ENCODE measurements around the gene PCDHGA4. TPM values are rescaled to one million over a fixed set of nuclear protein-coding genes. Genes with fewer than 3 reads are reported as not detected.
"Not testable (repeated sequence)": the region's sequence is repeated elsewhere in the genome, so short reads cannot be mapped to it uniquely, and the experiment has no call there.

Gene PCDHGA4
- total and polyA plus RNA-seq, 11 donors = 2.5 to 13.7 (median 9.9) TPM

GRCh38 chr5:141392429-141393198 lies 37.8 kb downstream of the PCDHGA4 start, which contains the start of gene PCDHGA8:
PCDHGA8 (plus strand) TSS chr5:141392633; CDS start chr5:141392814, 181 bp downstream.
- intact Hi-C loops (cut with DNase I) = no loop called here
- peaks cover 0 to 95% (median 63%) of the 10 kb centered on the region in 12 donors for H3K9me3 ChIP-seq
- H3K4me1 ChIP-seq = peaks cover 0 to 9% (median 0%) of the 10 kb centered on the region in 12 donors
- no peak within 1 kb of the TSS for H3K4me3 ChIP-seq
- WGBS, 4 donors = 39 to 49% (median 44%) methylated on average over 32 to 38 of the region's 38 CpGs
- H3K27ac ChIP-seq = no peak within 1 kb of the TSS
- TF ChIP-seq POLR2A (IDR thresholded peaks at IDR 0.05) = no peak
- peak in 5 of 12 donors; percentile 8 to 31 (median 16) for TF ChIP-seq CTCF (IDR thresholded peaks at IDR 0.05)
- peaks cover 0 to 43% (median 0%) of the 10 kb centered on the region in 9 donors for H3K27me3 ChIP-seq
- ATAC-seq (no peak), DNase-seq (no peak)
- peaks cover 0 to 12% (median 0%) of the 10 kb centered on the region in 9 donors for H3K36me3 ChIP-seq

GRCh38 chr5:141393267-141393666 lies 38.4 kb downstream of the PCDHGA4 start:
- WGBS, 4 donors = 48 to 63% (median 56%) methylated on average over 21 of the region's 21 CpGs
- no peak overlapping the region for H3K4me3 ChIP-seq
- peaks cover 0 to 95% (median 64%) of the 10 kb centered on the region in 12 donors for H3K9me3 ChIP-seq
- peaks cover 0 to 10% (median 0%) of the 10 kb centered on the region in 12 donors for H3K4me1 ChIP-seq
- intact Hi-C loops (cut with DNase I) = no loop called here
- no peak for TF ChIP-seq POLR2A (IDR thresholded peaks at IDR 0.05)
- TF ChIP-seq CTCF (IDR thresholded peaks at IDR 0.05) = no peak
- peaks cover 0 to 44% (median 0%) of the 10 kb centered on the region in 9 donors for H3K27me3 ChIP-seq
- no peak for DNase-seq
- H3K27ac ChIP-seq = no peak overlapping the region
- peaks cover 0 to 12% (median 0%) of the 10 kb centered on the region in 9 donors for H3K36me3 ChIP-seq
- ATAC-seq = no peak

- Histone ChIP-seq H3K9me3 (peaks cover 0 to 95% (median 63%) of the 10 kb centered on the region in 12 donors), H3K4me1 (peaks cover 0 to 12% (median 4%) of the 10 kb centered on the region in 12 donors), H3K36me3 (peaks cover 0 to 12% (median 0%) of the 10 kb centered on the region in 9 donors), H3K27me3 (peaks cover 0 to 43% (median 0%) of the 10 kb centered on the region in 9 donors)
- ATAC-seq; H3K4me3 ChIP-seq; intact Hi-C loops (cut with DNase I); DNase-seq; H3K27ac ChIP-seq: not testable (repeated sequence)
- WGBS, 4 donors = 37 to 53% (median 43%) methylated on average over 24 to 46 of the region's 53 CpGs
Measured at GRCh38 chr5:141394401-141395187, 39.8 kb downstream of the PCDHGA4 start.

GRCh38 chr5:141397756-141398551 lies 43.1 kb downstream of the PCDHGA4 start, which contains the start of gene PCDHGB5:
PCDHGB5 (plus strand) TSS chr5:141397947; CDS start chr5:141398128, 181 bp downstream.
- H3K4me1 ChIP-seq = peaks cover 0 to 12% (median 0%) of the 10 kb centered on the region in 12 donors
- peak; percentile 40 to 72 (median 58) for TF ChIP-seq CTCF (IDR thresholded peaks at IDR 0.05)
- H3K4me3 ChIP-seq = peak within 1 kb of the TSS in 10 of 12 donors; percentile 32 to 51 (median 42)
- intact Hi-C loops (cut with DNase I); H3K36me3 ChIP-seq: not testable (repeated sequence)
- WGBS, 4 donors = 13 to 15% (median 14%) methylated on average over 25 to 26 of the region's 43 CpGs
- H3K27me3 ChIP-seq = peaks cover 0 to 36% (median 0%) of the 10 kb centered on the region in 9 donors
- peaks cover 0 to 97% (median 62%) of the 10 kb centered on the region in 12 donors for H3K9me3 ChIP-seq
- DNase-seq (peak in 2 of 5 donors; percentile 70 to 78), ATAC-seq (peak in 3 of 4 donors; percentile 88 to 96 (median 95))
- peak within 1 kb of the TSS in 1 of 12 donors; percentile 20 for H3K27ac ChIP-seq
